Urinary bladder (tissue), 4 donors: ENCODE measurements around the gene NAPA. TPM values are rescaled to one million over a fixed set of nuclear protein-coding genes. Genes with fewer than 3 reads are reported as not detected.

Source experiments
- DNase-seq: peaks from one replicate; pipeline ENCODE4 v3.0.0-alpha.2; 2015; ENCODE audit errors: extremely low spot score
- H3K27ac ChIP-seq: one replicate; pipeline ENCODE4 v1.5.1; 2013; ENCODE audit warnings: low read depth, mild to moderate bottlenecking, moderate library complexity
- H3K36me3 ChIP-seq: one replicate; pipeline ENCODE4 v1.6.1; 2013; ENCODE audit warnings: mild to moderate bottlenecking, moderate library complexity; ENCODE audit not compliant: insufficient read depth
- H3K4me1 ChIP-seq: one replicate; pipeline ENCODE4 v1.6.1; 2013; ENCODE audit warnings: mild to moderate bottlenecking, moderate library complexity; ENCODE audit not compliant: insufficient read depth
- H3K4me3 ChIP-seq: one replicate; pipeline ENCODE4 v1.5.1; 2013; ENCODE audit warnings: low read depth, low read length
- WGBS: extraction: QIAGEN DNeasy Blood & Tissue Kit; methylation state at CpG from one replicate; pipeline ENCODE4 v1.1.7; 2013; 5-methylcytosine and 5-hydroxymethylcytosine counted together
- polyA plus RNA-seq: library from polyadenylated mRNA; stranded (reverse); fragments of 200-250 nt; gene quantifications from one replicate; pipeline ENCODE4 v1.2.3, GENCODE V29; 2013
- total RNA-seq: library from RNA; depleted of rRNA; stranded (reverse); fragments of >200 nt; gene quantifications from one replicate; pipeline ENCODE4 v1.2.3, GENCODE V29; 2014
- donor health status: healthy with polysubstance abuse.
- donor health status: healthy.

NAPA gene
- total and polyA plus RNA-seq, 2 donors: 33.4 to 107 TPM

- no peaks in the 10 kb centered on the region for H3K36me3 ChIP-seq
- H3K27ac ChIP-seq: no peak overlapping the region
- no peak overlapping the region for H3K4me3 ChIP-seq
- DNase-seq: no peak
- H3K4me1 ChIP-seq: no peaks in the 10 kb centered on the region
- 64% methylated on average over 12 of the region's 12 CpGs for WGBS
These were observed 25.0 kb upstream of the NAPA start for GRCh38 chr19:47539747-47540311.

- WGBS: 86% methylated on average over 5 of the region's 5 CpGs
- H3K4me3 ChIP-seq: no peak overlapping the region
These were observed 23.9 kb upstream of the NAPA start for GRCh38 chr19:47538812-47539211.

GRCh38 chr19:47537493-47537892 is 22.6 kb upstream of the NAPA start:
- WGBS: 93% methylated on average over 4 of the region's 4 CpGs
- H3K4me3 ChIP-seq: no peak overlapping the region
- no peaks in the 10 kb centered on the region for H3K4me1 ChIP-seq
- no peak for DNase-seq
- no peak overlapping the region for H3K27ac ChIP-seq
- H3K36me3 ChIP-seq: no peaks in the 10 kb centered on the region

More at GRCh38 chr19:47538812-47539211, 23.9 kb upstream of the NAPA start:
- no peak for DNase-seq
- no peak overlapping the region for H3K27ac ChIP-seq
- no peaks in the 10 kb centered on the region for H3K36me3 ChIP-seq
- no peaks in the 10 kb centered on the region for H3K4me1 ChIP-seq

- Histone ChIP-seq H3K4me3 (no peak overlapping the region), H3K36me3 (no peaks in the 10 kb centered on the region), H3K4me1 (no peaks in the 10 kb centered on the region), H3K27ac (no peak overlapping the region)
- WGBS: 71% methylated on average over 1 of the region's 1 CpG
- DNase-seq: no peak
These were observed 19.8 kb upstream of the NAPA start for GRCh38 chr19:47534628-47535027.

GRCh38 chr19:47531640-47532387 is 17.0 kb upstream of the NAPA start:
- Histone ChIP-seq H3K36me3 (no peaks in the 10 kb centered on the region), H3K27ac (no peak overlapping the region), H3K4me3 (no peak overlapping the region), H3K4me1 (no peaks in the 10 kb centered on the region)
- WGBS: 45% methylated on average over 14 of the region's 14 CpGs
- no peak for DNase-seq

- Histone ChIP-seq H3K4me1 (no peaks in the 10 kb centered on the region), H3K4me3 (no peak overlapping the region), H3K36me3 (no peaks in the 10 kb centered on the region), H3K27ac (no peak overlapping the region)
- WGBS: 79% methylated on average over 16 of the region's 16 CpGs
- DNase-seq: no peak
These were observed 14.3 kb upstream of the NAPA start for GRCh38 chr19:47529018-47529742.

GRCh38 chr19:47526798-47527197 is 11.9 kb upstream of the NAPA start:
- no peak for DNase-seq
- WGBS: 83% methylated on average over 3 of the region's 3 CpGs
- Histone ChIP-seq H3K4me1 (no peaks in the 10 kb centered on the region), H3K4me3 (no peak overlapping the region), H3K36me3 (no peaks in the 10 kb centered on the region), H3K27ac (no peak overlapping the region)

- WGBS: 21% methylated on average over 7 of the region's 7 CpGs
- H3K4me3 ChIP-seq: no peak overlapping the region
- H3K4me1 ChIP-seq: no peaks in the 10 kb centered on the region
- H3K27ac ChIP-seq: no peak overlapping the region
- no peak for DNase-seq
- no peaks in the 10 kb centered on the region for H3K36me3 ChIP-seq
These were observed 8.6 kb upstream of the NAPA start for GRCh38 chr19:47523473-47523872.

GRCh38 chr19:47521473-47522180 is 6.8 kb upstream of the NAPA start:
- DNase-seq: no peak
- no peak overlapping the region for H3K27ac ChIP-seq
- no peaks in the 10 kb centered on the region for H3K4me1 ChIP-seq
- H3K4me3 ChIP-seq: no peak overlapping the region
- WGBS: 61% methylated on average over 20 of the region's 20 CpGs
- H3K36me3 ChIP-seq: no peaks in the 10 kb centered on the region

GRCh38 chr19:47520839-47521238 is 6.0 kb upstream of the NAPA start:
- 68% methylated on average over 6 of the region's 6 CpGs for WGBS

GRCh38 chr19:47520343-47520806 is 5.5 kb upstream of the NAPA start:
- WGBS: 73% methylated on average over 10 of the region's 10 CpGs
- H3K4me1 ChIP-seq: no peaks in the 10 kb centered on the region
- H3K36me3 ChIP-seq: no peaks in the 10 kb centered on the region
- no peak for DNase-seq
- no peak overlapping the region for H3K27ac ChIP-seq
- no peak overlapping the region for H3K4me3 ChIP-seq

More at GRCh38 chr19:47520839-47521238, 6.0 kb upstream of the NAPA start:
- H3K36me3 ChIP-seq: no peaks in the 10 kb centered on the region
- no peak for DNase-seq
- no peak overlapping the region for H3K4me3 ChIP-seq
- no peaks in the 10 kb centered on the region for H3K4me1 ChIP-seq
- no peak overlapping the region for H3K27ac ChIP-seq

- H3K4me3 ChIP-seq: no peak overlapping the region
- WGBS: 80% methylated on average over 9 of the region's 9 CpGs
- no peaks in the 10 kb centered on the region for H3K36me3 ChIP-seq
- H3K4me1 ChIP-seq: no peaks in the 10 kb centered on the region
- H3K27ac ChIP-seq: no peak overlapping the region
- DNase-seq: no peak
These were observed 4.0 kb upstream of the NAPA start for GRCh38 chr19:47518854-47519253.

- H3K4me3 ChIP-seq: no peak overlapping the region
- H3K36me3 ChIP-seq: no peaks in the 10 kb centered on the region
- WGBS: 73% methylated on average over 4 of the region's 4 CpGs
- H3K4me1 ChIP-seq: no peaks in the 10 kb centered on the region
- no peak overlapping the region for H3K27ac ChIP-seq
- no peak for DNase-seq
These were observed 3.3 kb upstream of the NAPA start for GRCh38 chr19:47518139-47518538.
